Measurements from ENCODE around the gene BHLHE41. TPM values are rescaled to one million over a fixed set of nuclear protein-coding genes. Genes with fewer than 3 reads are reported as not detected.

Gene BHLHE41
- polyA plus RNA-seq, 4 donors, result 0.54 to 9.7 (median 1.0) TPM

DNA sequence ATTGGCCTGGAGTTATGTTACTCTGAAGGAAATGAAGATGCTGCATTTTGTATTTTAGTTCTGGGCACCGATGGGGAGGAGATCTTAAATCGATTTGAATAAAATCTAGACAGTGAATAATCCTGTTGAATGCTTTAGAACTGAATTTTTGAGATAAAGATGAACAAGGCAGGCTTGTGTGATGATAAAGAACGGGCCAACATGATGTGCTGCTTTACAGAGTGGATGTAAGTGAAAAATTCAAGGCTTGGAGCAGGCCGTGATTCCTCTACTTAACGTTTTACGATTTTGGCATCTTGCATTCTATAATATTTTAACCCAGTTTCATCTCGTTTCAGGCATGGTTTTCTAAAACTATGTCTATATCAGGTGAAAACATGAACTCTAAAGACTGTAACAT, 23.5 kb upstream of the BHLHE41 start:
- DNase-seq, result no peak
- Histone ChIP-seq H3K9me3 (ENCODE audit: control insufficient read depth in 2 of 2, insufficient read depth in 1 of 2, low read depth in 1 of 2, low read length in 1 of 2) (no peaks in the 10 kb centered on the region), H3K4me1 (ENCODE audit: control insufficient read depth in 3 of 3, insufficient read depth in 2 of 3, low read depth in 1 of 3, low read length in 2 of 3) (peaks cover 0 to 2% (median 0%) of the 10 kb centered on the region in 3 donors), H3K4me3 (ENCODE audit: low read depth in 1 of 3, low read length in 3 of 3) (no peak overlapping the region), H3K27me3 (ENCODE audit: control insufficient read depth in 3 of 3, insufficient read depth in 3 of 3, low read length in 3 of 3) (no peaks in the 10 kb centered on the region), H3K36me3 (ENCODE audit: control insufficient read depth in 3 of 3, insufficient read depth in 2 of 3, low read depth in 1 of 3, low read length in 3 of 3) (no peaks in the 10 kb centered on the region), H3K27ac (ENCODE audit: low read depth in 1 of 3, low read length in 2 of 3) (no peak overlapping the region)
- no peak for FAIRE-seq
- 88 to 90% (median 90%) methylated on average over 7 of the region's 7 CpGs for WGBS, 3 donors

DNA sequence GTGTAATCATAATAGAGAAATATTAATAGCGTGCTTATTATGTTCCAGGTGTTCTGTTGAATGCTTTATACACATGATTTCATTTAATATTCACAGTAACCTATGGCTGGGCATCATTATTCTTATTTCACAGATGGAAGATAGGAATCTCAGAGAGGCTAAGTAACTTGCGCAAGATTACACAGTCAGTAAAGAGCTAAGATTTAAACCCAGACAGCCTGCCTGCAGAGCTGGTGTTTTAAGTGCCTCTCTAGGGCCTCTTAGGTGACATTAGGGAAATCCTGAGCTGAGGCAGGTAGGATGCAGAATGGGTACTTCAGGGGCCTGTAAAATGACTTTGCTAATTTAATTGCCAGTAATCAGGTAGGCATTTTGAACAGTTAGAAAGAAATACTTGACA, 18.5 kb upstream of the BHLHE41 start:
- no peak for DNase-seq
- Histone ChIP-seq H3K4me3 (ENCODE audit: low read depth in 1 of 3, low read length in 3 of 3) (no peak overlapping the region), H3K4me1 (ENCODE audit: control insufficient read depth in 3 of 3, insufficient read depth in 2 of 3, low read depth in 1 of 3, low read length in 2 of 3) (no peaks in the 10 kb centered on the region), H3K27ac (ENCODE audit: low read depth in 1 of 3, low read length in 2 of 3) (no peak overlapping the region), H3K27me3 (ENCODE audit: control insufficient read depth in 3 of 3, insufficient read depth in 3 of 3, low read length in 3 of 3) (no peaks in the 10 kb centered on the region), H3K36me3 (ENCODE audit: control insufficient read depth in 3 of 3, insufficient read depth in 2 of 3, low read depth in 1 of 3, low read length in 3 of 3) (no peaks in the 10 kb centered on the region), H3K9me3 (ENCODE audit: control insufficient read depth in 2 of 2, insufficient read depth in 1 of 2, low read depth in 1 of 2, low read length in 1 of 2) (no peaks in the 10 kb centered on the region)
- no peak for FAIRE-seq
- WGBS, 3 donors, result 47 to 50% (median 49%) methylated on average over 2 of the region's 2 CpGs

DNA sequence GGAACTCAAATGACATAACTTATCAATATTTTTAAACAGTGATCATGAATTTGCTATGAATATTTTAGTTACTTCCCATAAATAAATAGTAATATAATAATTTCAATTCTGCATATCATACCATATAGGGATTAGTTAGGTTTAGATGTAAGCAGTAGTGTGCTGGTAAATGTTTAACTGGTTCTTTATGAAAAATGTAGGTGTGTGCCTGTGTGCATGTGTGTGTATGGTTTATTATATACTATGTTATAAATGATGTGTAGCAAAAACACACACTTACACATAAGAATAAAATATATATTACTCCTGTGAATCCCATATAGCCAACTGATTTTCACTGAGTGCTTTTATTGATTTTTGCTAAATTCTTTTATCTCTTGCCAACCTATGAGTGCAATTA, 14.0 kb upstream of the BHLHE41 start:
- Histone ChIP-seq H3K27ac (ENCODE audit: low read depth in 1 of 3, low read length in 2 of 3) (no peak overlapping the region), H3K9me3 (ENCODE audit: control insufficient read depth in 2 of 2, insufficient read depth in 1 of 2, low read depth in 1 of 2, low read length in 1 of 2) (no peaks in the 10 kb centered on the region), H3K4me1 (ENCODE audit: control insufficient read depth in 3 of 3, insufficient read depth in 2 of 3, low read depth in 1 of 3, low read length in 2 of 3) (peaks cover 0 to 8% (median 6%) of the 10 kb centered on the region in 3 donors), H3K4me3 (ENCODE audit: low read depth in 1 of 3, low read length in 3 of 3) (no peak overlapping the region), H3K36me3 (ENCODE audit: control insufficient read depth in 3 of 3, insufficient read depth in 2 of 3, low read depth in 1 of 3, low read length in 3 of 3) (no peaks in the 10 kb centered on the region), H3K27me3 (ENCODE audit: control insufficient read depth in 3 of 3, insufficient read depth in 3 of 3, low read length in 3 of 3) (no peaks in the 10 kb centered on the region)
- DNase-seq (no peak), FAIRE-seq (peak; percentile 10)

DNA sequence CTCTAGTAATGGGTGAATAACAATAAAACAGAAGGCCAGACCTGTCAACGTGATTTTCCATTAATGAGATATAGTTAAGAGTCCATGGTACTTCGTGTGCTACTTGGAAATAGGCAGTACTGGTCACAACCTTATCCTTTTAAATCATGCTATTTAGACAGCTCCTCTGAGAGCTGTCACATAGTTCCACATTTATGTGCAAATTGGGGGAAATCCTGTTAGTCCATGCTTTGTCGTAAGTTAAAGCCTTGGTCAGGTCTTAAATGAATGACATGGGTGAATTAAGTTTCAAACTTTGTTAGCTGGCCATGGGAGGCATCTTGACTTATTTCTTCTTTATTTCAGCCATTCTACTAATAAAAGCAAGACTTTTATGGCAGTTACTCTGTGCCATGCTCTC, 11.9 kb upstream of the BHLHE41 start:
- Histone ChIP-seq H3K36me3 (ENCODE audit: control insufficient read depth in 3 of 3, insufficient read depth in 2 of 3, low read depth in 1 of 3, low read length in 3 of 3) (no peaks in the 10 kb centered on the region), H3K4me3 (ENCODE audit: low read depth in 1 of 3, low read length in 3 of 3) (no peak overlapping the region), H3K27ac (ENCODE audit: low read depth in 1 of 3, low read length in 2 of 3) (no peak overlapping the region), H3K4me1 (ENCODE audit: control insufficient read depth in 3 of 3, insufficient read depth in 2 of 3, low read depth in 1 of 3, low read length in 2 of 3) (peaks cover 0 to 8% (median 6%) of the 10 kb centered on the region in 3 donors), H3K9me3 (ENCODE audit: control insufficient read depth in 2 of 2, insufficient read depth in 1 of 2, low read depth in 1 of 2, low read length in 1 of 2) (no peaks in the 10 kb centered on the region), H3K27me3 (ENCODE audit: control insufficient read depth in 3 of 3, insufficient read depth in 3 of 3, low read length in 3 of 3) (no peaks in the 10 kb centered on the region)
- no peak for FAIRE-seq
- 63 to 71% (median 66%) methylated on average over 3 of the region's 3 CpGs for WGBS, 3 donors
- DNase-seq, result no peak

DNA sequence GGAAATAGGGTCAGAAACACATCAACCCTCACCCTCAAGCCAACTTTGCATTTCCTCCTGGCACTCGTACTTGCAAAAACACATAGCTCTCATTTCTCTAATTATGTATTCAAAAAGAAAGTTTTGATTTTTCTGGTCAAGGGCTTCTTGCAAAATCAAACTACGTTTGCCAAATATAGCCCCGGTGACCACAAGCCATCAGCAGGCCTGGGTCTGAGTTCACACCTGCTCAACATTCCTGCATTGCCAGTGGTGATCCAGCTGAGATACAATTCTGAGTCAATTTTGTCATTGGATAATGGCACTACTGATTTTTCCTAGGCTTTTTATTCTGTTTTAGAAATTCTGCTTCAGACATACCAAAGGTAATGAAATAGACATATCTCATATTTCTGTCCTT, 10.7 kb upstream of the BHLHE41 start:
- Histone ChIP-seq H3K9me3 (ENCODE audit: control insufficient read depth in 2 of 2, insufficient read depth in 1 of 2, low read depth in 1 of 2, low read length in 1 of 2) (no peaks in the 10 kb centered on the region), H3K36me3 (ENCODE audit: control insufficient read depth in 3 of 3, insufficient read depth in 2 of 3, low read depth in 1 of 3, low read length in 3 of 3) (no peaks in the 10 kb centered on the region), H3K4me3 (ENCODE audit: low read depth in 1 of 3, low read length in 3 of 3) (no peak overlapping the region), H3K27me3 (ENCODE audit: control insufficient read depth in 3 of 3, insufficient read depth in 3 of 3, low read length in 3 of 3) (no peaks in the 10 kb centered on the region), H3K4me1 (ENCODE audit: control insufficient read depth in 3 of 3, insufficient read depth in 2 of 3, low read depth in 1 of 3, low read length in 2 of 3) (peaks cover 0 to 8% (median 6%) of the 10 kb centered on the region in 3 donors), H3K27ac (ENCODE audit: low read depth in 1 of 3, low read length in 2 of 3) (no peak overlapping the region)
- 71 to 73% (median 72%) methylated on average over 3 of the region's 3 CpGs for WGBS, 3 donors
- no peak for FAIRE-seq
- DNase-seq, result no peak

DNA sequence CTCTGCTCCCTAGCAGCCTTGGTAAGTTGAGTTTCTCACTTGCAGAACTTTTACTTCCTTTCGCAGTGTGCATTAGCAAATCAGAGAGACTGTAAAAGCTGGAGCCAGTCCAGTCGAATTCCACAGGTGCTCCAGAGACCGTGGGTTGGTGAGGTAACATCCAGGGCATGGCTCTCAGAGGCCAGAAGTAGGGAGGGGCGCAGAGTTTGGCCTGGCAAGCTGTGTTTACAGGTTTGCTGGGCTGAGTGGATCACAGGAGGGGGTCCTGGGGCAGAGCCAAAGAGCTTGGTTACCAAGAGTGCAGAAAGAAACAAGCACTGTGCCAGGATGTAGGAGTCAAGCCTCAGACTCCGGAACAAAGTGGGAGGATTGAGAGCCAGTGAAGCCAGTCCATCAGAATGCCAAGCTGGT, 10.2 kb upstream of the BHLHE41 start:
- H3K4me3 ChIP-seq (ENCODE audit: low read depth in 1 of 3, low read length in 3 of 3), result no peak overlapping the region
- H3K36me3 ChIP-seq (ENCODE audit: control insufficient read depth in 3 of 3, insufficient read depth in 2 of 3, low read depth in 1 of 3, low read length in 3 of 3), result no peaks in the 10 kb centered on the region
- H3K9me3 ChIP-seq (ENCODE audit: control insufficient read depth in 2 of 2, insufficient read depth in 1 of 2, low read depth in 1 of 2, low read length in 1 of 2), result no peaks in the 10 kb centered on the region
- 17 to 47% (median 21%) methylated on average over 5 of the region's 5 CpGs for WGBS, 3 donors
- no peak overlapping the region for H3K27ac ChIP-seq (ENCODE audit: low read depth in 1 of 3, low read length in 2 of 3)
- no peaks in the 10 kb centered on the region for H3K27me3 ChIP-seq (ENCODE audit: control insufficient read depth in 3 of 3, insufficient read depth in 3 of 3, low read length in 3 of 3)
- FAIRE-seq (no peak), DNase-seq (peak in 1 of 2 donors; percentile 54)
- peaks cover 0 to 8% (median 6%) of the 10 kb centered on the region in 3 donors for H3K4me1 ChIP-seq (ENCODE audit: control insufficient read depth in 3 of 3, insufficient read depth in 2 of 3, low read depth in 1 of 3, low read length in 2 of 3)

DNA sequence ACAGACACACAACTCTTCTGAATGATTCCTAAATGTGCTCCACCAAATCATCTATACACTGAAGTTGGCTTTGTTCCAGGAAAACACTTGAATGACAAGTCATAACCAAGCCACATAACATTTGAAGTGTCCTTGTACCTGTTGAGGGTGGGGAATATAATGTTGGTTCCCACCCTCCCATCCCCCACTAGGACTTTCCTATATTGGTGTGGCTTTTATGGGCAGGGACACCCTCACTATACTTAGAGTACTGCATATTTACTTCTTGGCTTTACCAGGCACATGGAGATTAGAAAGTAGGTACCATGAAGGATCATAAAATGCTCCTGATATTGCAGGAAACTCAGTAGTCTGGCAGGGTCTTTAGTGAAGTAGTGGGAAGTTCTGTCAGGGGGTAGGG, 9.7 kb upstream of the BHLHE41 start:
- Histone ChIP-seq H3K4me3 (ENCODE audit: low read depth in 1 of 3, low read length in 3 of 3) (no peak overlapping the region), H3K36me3 (ENCODE audit: control insufficient read depth in 3 of 3, insufficient read depth in 2 of 3, low read depth in 1 of 3, low read length in 3 of 3) (no peaks in the 10 kb centered on the region), H3K27me3 (ENCODE audit: control insufficient read depth in 3 of 3, insufficient read depth in 3 of 3, low read length in 3 of 3) (no peaks in the 10 kb centered on the region), H3K9me3 (ENCODE audit: control insufficient read depth in 2 of 2, insufficient read depth in 1 of 2, low read depth in 1 of 2, low read length in 1 of 2) (no peaks in the 10 kb centered on the region), H3K4me1 (ENCODE audit: control insufficient read depth in 3 of 3, insufficient read depth in 2 of 3, low read depth in 1 of 3, low read length in 2 of 3) (peaks cover 0 to 8% (median 6%) of the 10 kb centered on the region in 3 donors), H3K27ac (ENCODE audit: low read depth in 1 of 3, low read length in 2 of 3) (no peak overlapping the region)
- DNase-seq, result no peak
- no peak for FAIRE-seq

DNA sequence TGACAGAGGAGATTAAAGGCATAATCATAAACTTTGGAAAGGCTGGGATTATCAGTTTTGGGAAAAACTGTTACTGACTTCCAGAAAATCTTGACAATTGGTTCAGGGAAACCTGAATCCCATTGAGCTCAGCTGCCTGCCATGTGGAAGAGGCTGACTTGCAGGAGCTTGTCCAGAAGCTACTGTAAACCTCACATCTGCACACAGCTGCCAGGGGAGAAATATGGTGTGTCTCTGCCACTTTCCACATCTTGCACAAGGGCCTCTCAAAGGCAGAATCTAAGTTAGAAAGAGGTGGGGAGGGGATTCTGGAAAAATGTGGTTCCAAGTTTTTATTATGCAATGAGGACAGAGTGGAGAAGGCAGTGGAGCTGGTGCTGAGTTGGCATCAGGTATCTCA, 8.7 kb upstream of the BHLHE41 start:
- FAIRE-seq (no peak), DNase-seq (no peak)
- H3K27ac ChIP-seq (ENCODE audit: low read depth in 1 of 3, low read length in 2 of 3), result no peak overlapping the region
- no peaks in the 10 kb centered on the region for H3K36me3 ChIP-seq (ENCODE audit: control insufficient read depth in 3 of 3, insufficient read depth in 2 of 3, low read depth in 1 of 3, low read length in 3 of 3)
- peaks cover 0 to 6% (median 0%) of the 10 kb centered on the region in 3 donors for H3K27me3 ChIP-seq (ENCODE audit: control insufficient read depth in 3 of 3, insufficient read depth in 3 of 3, low read length in 3 of 3)
- H3K4me3 ChIP-seq (ENCODE audit: low read depth in 1 of 3, low read length in 3 of 3), result no peak overlapping the region
- H3K9me3 ChIP-seq (ENCODE audit: control insufficient read depth in 2 of 2, insufficient read depth in 1 of 2, low read depth in 1 of 2, low read length in 1 of 2), result no peaks in the 10 kb centered on the region
- peaks cover 0 to 8% (median 6%) of the 10 kb centered on the region in 3 donors for H3K4me1 ChIP-seq (ENCODE audit: control insufficient read depth in 3 of 3, insufficient read depth in 2 of 3, low read depth in 1 of 3, low read length in 2 of 3)

DNA sequence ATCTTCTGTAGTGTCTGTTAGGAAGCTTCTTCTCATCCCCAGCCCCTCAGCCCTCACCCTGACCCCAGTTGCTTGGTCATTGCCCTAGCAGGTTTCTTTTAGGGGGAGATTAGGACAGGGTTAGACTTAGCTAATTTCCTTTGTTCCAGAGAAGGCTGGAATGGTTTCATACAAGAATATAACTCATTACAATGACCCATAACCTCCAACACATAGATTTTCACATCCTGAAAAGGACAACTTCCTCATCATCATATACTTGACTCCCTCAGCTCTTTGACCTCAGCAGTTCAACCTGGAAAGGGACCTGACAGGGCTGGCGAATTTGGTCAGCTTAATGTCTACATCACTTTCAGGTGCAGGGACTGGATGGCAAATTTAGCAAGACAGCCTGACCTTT, 8.0 kb upstream of the BHLHE41 start:
- no peaks in the 10 kb centered on the region for H3K36me3 ChIP-seq (ENCODE audit: control insufficient read depth in 3 of 3, insufficient read depth in 2 of 3, low read depth in 1 of 3, low read length in 3 of 3)
- no peak overlapping the region for H3K27ac ChIP-seq (ENCODE audit: low read depth in 1 of 3, low read length in 2 of 3)
- H3K27me3 ChIP-seq (ENCODE audit: control insufficient read depth in 3 of 3, insufficient read depth in 3 of 3, low read length in 3 of 3), result peaks cover 0 to 8% (median 0%) of the 10 kb centered on the region in 3 donors
- peaks cover 0 to 8% (median 6%) of the 10 kb centered on the region in 3 donors for H3K4me1 ChIP-seq (ENCODE audit: control insufficient read depth in 3 of 3, insufficient read depth in 2 of 3, low read depth in 1 of 3, low read length in 2 of 3)
- no peak for DNase-seq
- FAIRE-seq, result no peak
- H3K4me3 ChIP-seq (ENCODE audit: low read depth in 1 of 3, low read length in 3 of 3), result no peak overlapping the region
- WGBS, 3 donors, result 73 to 90% (median 83%) methylated on average over 1 of the region's 1 CpG
- no peaks in the 10 kb centered on the region for H3K9me3 ChIP-seq (ENCODE audit: control insufficient read depth in 2 of 2, insufficient read depth in 1 of 2, low read depth in 1 of 2, low read length in 1 of 2)

All from small intestine (tissue), 7 donors.